Activated B cell treated with CpG ODN at 0.5 μM for 24 hours (primary cell): ENCODE measurements around the gene COPS8. TPM values are rescaled to one million over a fixed set of nuclear protein-coding genes. Genes with fewer than 3 reads are reported as not detected.

Experiments
- ATAC-seq: fragments of 200-7000 bp; cut with Tn5 transposase; one replicate; pipeline ENCODE4 v1.10.0; 2021; ENCODE audit warnings: low read depth, mild to moderate bottlenecking, moderate library complexity
- CTCF ChIA-PET: fragments of 350-600 bp; sonication (Branson Sonifier 250); formaldehyde crosslinking; loops from one replicate; lab custom pipeline; 2021; ENCODE audit warnings: antibody characterized with exemption; lab: Charles Lee
- POLR2A ChIA-PET: fragments of 350-600 bp; sonication (Branson Sonifier 250); formaldehyde crosslinking; loops from one replicate; lab custom pipeline; 2021; ENCODE audit warnings: antibody characterized with exemption; lab: Charles Lee
- DNase-seq: peaks from one replicate; pipeline ENCODE4 v3.0.0; 2022
- H3K27ac Mint-ChIP-seq: one replicate; pipeline ENCODE4 v1.8.0; 2020; ENCODE audit warnings: mixed read lengths
- H3K27me3 Mint-ChIP-seq: one replicate; pipeline ENCODE4 v1.8.0; 2021; ENCODE audit warnings: mixed read lengths
- H3K36me3 Mint-ChIP-seq: one replicate; pipeline ENCODE4 v1.8.0; 2021; ENCODE audit warnings: low read depth, mixed read lengths
- H3K4me1 Mint-ChIP-seq: one replicate; pipeline ENCODE4 v1.8.0; 2021; ENCODE audit warnings: mixed read lengths
- H3K4me3 Mint-ChIP-seq: one replicate; pipeline ENCODE4 v1.8.0; 2020; ENCODE audit warnings: mild to moderate bottlenecking, mixed read lengths
- H3K9me3 Mint-ChIP-seq: one replicate; pipeline ENCODE4 v1.8.0; 2020; ENCODE audit warnings: mixed read lengths
- CTCF ChIP-seq: fragments of 200-600 bp; IDR thresholded peaks from one replicate; pipeline ENCODE4 v1.8.0; 2022; ENCODE audit warnings: antibody characterized with exemption, mild to moderate bottlenecking
- intact Hi-C: fragments of 100-400 bp; cut with micrococcal nuclease; formaldehyde crosslinking; loops from one replicate; pipeline ENCODE4 v1.15.1; 2024
- total RNA-seq: library from RNA; stranded (reverse); gene quantifications from 2 replicates; pipeline ENCODE4 v1.2.3, GENCODE V29; 2022

COPS8 gene
- total RNA-seq, 1 donor from 2014 or later, result 31.8 TPM

GRCh38 chr2:237092920-237093781 is 7.5 kb downstream of the COPS8 start:
- POLR2A ChIA-PET, result no interaction called here
- no peak overlapping the region for H3K4me3 Mint-ChIP-seq
- H3K27ac Mint-ChIP-seq, result no peak overlapping the region
- peaks cover 80% of the 10 kb centered on the region for H3K36me3 Mint-ChIP-seq
- CTCF ChIA-PET, result no interaction called here
- TF ChIP-seq CTCF, result no peak
- DNase-seq (no peak), ATAC-seq (no peak)
- H3K4me1 Mint-ChIP-seq, result no peaks in the 10 kb centered on the region
- H3K9me3 Mint-ChIP-seq, result no peaks in the 10 kb centered on the region
- no peaks in the 10 kb centered on the region for H3K27me3 Mint-ChIP-seq
- intact Hi-C loops, result no loop called here

- TF ChIP-seq CTCF, result no peak
- no peak overlapping the region for H3K4me3 Mint-ChIP-seq
- intact Hi-C loops, result no loop called here
- no peak overlapping the region for H3K27ac Mint-ChIP-seq
- H3K36me3 Mint-ChIP-seq, result peaks cover 89% of the 10 kb centered on the region
- DNase-seq (no peak), ATAC-seq (no peak)
- ChIA-PET CTCF (no interaction called here), POLR2A (no interaction called here)
- no peaks in the 10 kb centered on the region for H3K9me3 Mint-ChIP-seq
- no peaks in the 10 kb centered on the region for H3K27me3 Mint-ChIP-seq
- no peaks in the 10 kb centered on the region for H3K4me1 Mint-ChIP-seq
These were observed 10.5 kb downstream of the COPS8 start for GRCh38 chr2:237096201-237096600.

GRCh38 chr2:237096911-237097310 is 11.2 kb downstream of the COPS8 start:
- peaks cover 89% of the 10 kb centered on the region for H3K36me3 Mint-ChIP-seq
- no peak overlapping the region for H3K27ac Mint-ChIP-seq
- DNase-seq, result no peak
- ATAC-seq, result no peak
- intact Hi-C loops, result no loop called here
- ChIA-PET CTCF (no interaction called here), POLR2A (no interaction called here)
- no peaks in the 10 kb centered on the region for H3K4me1 Mint-ChIP-seq
- no peak for TF ChIP-seq CTCF
- H3K9me3 Mint-ChIP-seq, result no peaks in the 10 kb centered on the region
- no peaks in the 10 kb centered on the region for H3K27me3 Mint-ChIP-seq
- H3K4me3 Mint-ChIP-seq, result no peak overlapping the region

GRCh38 chr2:237097326-237097910 is 11.7 kb downstream of the COPS8 start:
- DNase-seq (no peak), ATAC-seq (no peak)
- no peak overlapping the region for H3K27ac Mint-ChIP-seq
- intact Hi-C loops, result no loop called here
- POLR2A ChIA-PET, result no interaction called here
- peaks cover 86% of the 10 kb centered on the region for H3K36me3 Mint-ChIP-seq
- CTCF ChIA-PET, result no interaction called here
- no peak for TF ChIP-seq CTCF
- H3K4me3 Mint-ChIP-seq, result no peak overlapping the region
- H3K9me3 Mint-ChIP-seq, result no peaks in the 10 kb centered on the region
- H3K27me3 Mint-ChIP-seq, result no peaks in the 10 kb centered on the region
- H3K4me1 Mint-ChIP-seq, result no peaks in the 10 kb centered on the region

GRCh38 chr2:237097911-237098702 is 12.4 kb downstream of the COPS8 start:
- no peaks in the 10 kb centered on the region for H3K9me3 Mint-ChIP-seq
- ATAC-seq (no peak), DNase-seq (no peak)
- TF ChIP-seq CTCF, result no peak
- intact Hi-C loops, result no loop called here
- POLR2A ChIA-PET, result no interaction called here
- H3K4me1 Mint-ChIP-seq, result no peaks in the 10 kb centered on the region
- no peaks in the 10 kb centered on the region for H3K27me3 Mint-ChIP-seq
- CTCF ChIA-PET, result no interaction called here
- peaks cover 86% of the 10 kb centered on the region for H3K36me3 Mint-ChIP-seq
- H3K27ac Mint-ChIP-seq, result no peak overlapping the region
- H3K4me3 Mint-ChIP-seq, result no peak overlapping the region
